A549 (cell line): ENCODE measurements around the gene FAM90A1. TPM values are rescaled to one million over a fixed set of nuclear protein-coding genes. Genes with fewer than 3 reads are reported as not detected.

Experiments used
- polyA plus RNA-seq, 4 experiments: library from polyadenylated mRNA; depleted of rRNA in 3 of 4; stranded (reverse); fragments of >200 nt; fragmentation: RNase III in 1 of 4; extraction: RNeasy Plus Mini Kit Qiagen cat#74134 plus additional on column Dnase treatment in 1 of 4; gene quantifications; 2 replicates in 3 of 4; 3 replicates in 1 of 4; pipeline ENCODE4 v1.2.3, GENCODE V29; 2011 to 2017

The FAM90A1 gene
- polyA plus RNA-seq, 2 of the 4 experiments (the other 2 are of a cell fraction), result 0.04 TPM; not detected in 1

Other genes starting within 250 kb of the FAM90A1 start
- 7.0 and 9.5 TPM in 2 replicates for gene FOXJ2, start 194.9 kb downstream of the FAM90A1 start, polyA plus RNA-seq (2011; rRNA removed)
- gene FOXJ2, start 194.9 kb downstream of the FAM90A1 start, polyA plus RNA-seq (2017; fragmentation: RNase III; extraction: RNeasy Plus Mini Kit Qiagen cat#74134 plus additional on column Dnase treatment), result 7.4 to 7.6 TPM (median 7.4 TPM) in 3 replicates
- gene C3AR1, start 161.3 kb downstream of the FAM90A1 start, polyA plus RNA-seq (2011; rRNA removed), result not detected in 2 replicates
- gene C3AR1, start 161.3 kb downstream of the FAM90A1 start, polyA plus RNA-seq (2017; fragmentation: RNase III; extraction: RNeasy Plus Mini Kit Qiagen cat#74134 plus additional on column Dnase treatment), result not detected in 3 replicates
- gene NECAP1, start 145.3 kb downstream of the FAM90A1 start, polyA plus RNA-seq (2011; rRNA removed), result 31.8 and 34.1 TPM in 2 replicates
- gene NECAP1, start 145.3 kb downstream of the FAM90A1 start, polyA plus RNA-seq (2017; fragmentation: RNase III; extraction: RNeasy Plus Mini Kit Qiagen cat#74134 plus additional on column Dnase treatment), result 15.6 to 19.4 TPM (median 17.6 TPM) in 3 replicates
- gene CLEC4A, start 104.0 kb downstream of the FAM90A1 start, polyA plus RNA-seq (2011; rRNA removed), result 0.27 and 0.44 TPM in 2 replicates
- 0.17 TPM in 1 of 3 replicates, not detected in the others for gene CLEC4A, start 104.0 kb downstream of the FAM90A1 start, polyA plus RNA-seq (2017; fragmentation: RNase III; extraction: RNeasy Plus Mini Kit Qiagen cat#74134 plus additional on column Dnase treatment)
- gene ZNF705A, start 70.6 kb downstream of the FAM90A1 start, polyA plus RNA-seq (2011; rRNA removed), result not detected in 2 replicates
- not detected in 3 replicates for gene ZNF705A, start 70.6 kb downstream of the FAM90A1 start, polyA plus RNA-seq (2017; fragmentation: RNase III; extraction: RNeasy Plus Mini Kit Qiagen cat#74134 plus additional on column Dnase treatment)
- not detected in 2 replicates for gene CLEC6A, start 228.3 kb upstream of the FAM90A1 start, polyA plus RNA-seq (2011; rRNA removed)
- gene CLEC6A, start 228.3 kb upstream of the FAM90A1 start, polyA plus RNA-seq (2017; fragmentation: RNase III; extraction: RNeasy Plus Mini Kit Qiagen cat#74134 plus additional on column Dnase treatment), result not detected in 3 replicates